MM.1S (cell line): ENCODE measurements around the gene PDS5B.

Source experiments
- EZH2 ChIP-seq: fragments of 300-600 bp; sonication (generic); optimal IDR thresholded peaks from 2 replicates; pipeline ENCODE3; 2017; ENCODE audit warnings: low read depth, mild to moderate bottlenecking, antibody characterized with exemption, low read length, mixed read lengths
- EZH2phosphoT487 ChIP-seq: fragments of 300-600 bp; sonication (generic); IDR thresholded peaks from 2 replicates; pipeline ENCODE4 v1.6.1; 2018; ENCODE audit warnings: antibody characterized with exemption, low read length
- TF ChIP-seq, protein P1 (sequence below): fragments of 300-600 bp; sonication (generic); IDR thresholded peaks from 2 replicates; pipeline ENCODE4 v1.5.1; 2016; ENCODE audit warnings: antibody characterized with exemption, low read length, mixed read lengths

GRCh38 chr13:32537580-32538142 lies 48.6 kb upstream of the PDS5B start:
- TF ChIP-seq, protein P1, sequence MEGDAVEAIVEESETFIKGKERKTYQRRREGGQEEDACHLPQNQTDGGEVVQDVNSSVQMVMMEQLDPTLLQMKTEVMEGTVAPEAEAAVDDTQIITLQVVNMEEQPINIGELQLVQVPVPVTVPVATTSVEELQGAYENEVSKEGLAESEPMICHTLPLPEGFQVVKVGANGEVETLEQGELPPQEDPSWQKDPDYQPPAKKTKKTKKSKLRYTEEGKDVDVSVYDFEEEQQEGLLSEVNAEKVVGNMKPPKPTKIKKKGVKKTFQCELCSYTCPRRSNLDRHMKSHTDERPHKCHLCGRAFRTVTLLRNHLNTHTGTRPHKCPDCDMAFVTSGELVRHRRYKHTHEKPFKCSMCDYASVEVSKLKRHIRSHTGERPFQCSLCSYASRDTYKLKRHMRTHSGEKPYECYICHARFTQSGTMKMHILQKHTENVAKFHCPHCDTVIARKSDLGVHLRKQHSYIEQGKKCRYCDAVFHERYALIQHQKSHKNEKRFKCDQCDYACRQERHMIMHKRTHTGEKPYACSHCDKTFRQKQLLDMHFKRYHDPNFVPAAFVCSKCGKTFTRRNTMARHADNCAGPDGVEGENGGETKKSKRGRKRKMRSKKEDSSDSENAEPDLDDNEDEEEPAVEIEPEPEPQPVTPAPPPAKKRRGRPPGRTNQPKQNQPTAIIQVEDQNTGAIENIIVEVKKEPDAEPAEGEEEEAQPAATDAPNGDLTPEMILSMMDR = no peak
- TF ChIP-seq EZH2 = no peak
- TF ChIP-seq EZH2phosphoT487 = no peak
